Measurements from ENCODE around the gene MTR.

DNA sequence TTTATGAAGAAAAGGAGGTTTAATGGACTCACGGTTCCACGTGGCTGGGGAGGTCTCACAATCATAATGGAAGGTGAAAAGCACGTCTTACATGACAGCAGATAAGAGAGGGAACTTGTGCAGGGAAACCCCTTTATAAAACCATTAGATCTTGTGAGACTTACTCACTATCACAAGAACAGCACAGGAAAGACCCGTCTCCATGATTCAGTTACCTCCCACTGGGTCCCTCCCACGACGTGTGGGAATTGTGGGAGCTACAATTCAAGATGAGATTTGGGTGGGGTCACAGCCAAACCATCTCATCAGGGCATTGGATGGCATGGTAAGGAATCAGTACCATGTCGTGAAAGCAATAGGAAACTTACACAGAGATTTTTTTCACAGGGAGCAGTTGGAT is 63.1 kb downstream of the MTR start:
- TF ChIP-seq CTCF (IDR thresholded peaks at IDR 0.05): no peak
- no peak for TF ChIP-seq ZFX (IDR thresholded peaks at IDR 0.05; ENCODE audit: borderline replicate concordance)
